ENCODE results near the gene ADAMTSL1.

DNA sequence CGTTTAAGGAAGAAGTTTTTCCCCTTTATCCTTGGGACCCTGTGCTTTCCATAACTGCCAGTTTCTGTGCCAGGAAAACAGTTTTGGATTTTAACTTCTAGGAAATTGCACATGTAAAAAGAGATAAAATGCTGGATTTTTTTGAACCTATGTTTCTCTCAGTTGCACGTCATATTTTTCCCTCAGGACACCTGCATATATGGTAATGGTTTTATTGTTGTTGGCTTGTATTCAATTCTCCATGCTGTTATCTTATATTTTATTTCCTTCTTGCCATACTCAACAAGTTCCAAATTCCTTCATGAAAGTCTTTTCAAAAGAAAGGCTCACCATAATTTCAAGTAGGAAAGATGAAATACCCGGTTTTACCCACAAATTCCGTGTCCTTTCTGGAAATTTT, 7.9 kb upstream of the ADAMTSL1 start:
- TF ChIP-seq, protein P1, sequence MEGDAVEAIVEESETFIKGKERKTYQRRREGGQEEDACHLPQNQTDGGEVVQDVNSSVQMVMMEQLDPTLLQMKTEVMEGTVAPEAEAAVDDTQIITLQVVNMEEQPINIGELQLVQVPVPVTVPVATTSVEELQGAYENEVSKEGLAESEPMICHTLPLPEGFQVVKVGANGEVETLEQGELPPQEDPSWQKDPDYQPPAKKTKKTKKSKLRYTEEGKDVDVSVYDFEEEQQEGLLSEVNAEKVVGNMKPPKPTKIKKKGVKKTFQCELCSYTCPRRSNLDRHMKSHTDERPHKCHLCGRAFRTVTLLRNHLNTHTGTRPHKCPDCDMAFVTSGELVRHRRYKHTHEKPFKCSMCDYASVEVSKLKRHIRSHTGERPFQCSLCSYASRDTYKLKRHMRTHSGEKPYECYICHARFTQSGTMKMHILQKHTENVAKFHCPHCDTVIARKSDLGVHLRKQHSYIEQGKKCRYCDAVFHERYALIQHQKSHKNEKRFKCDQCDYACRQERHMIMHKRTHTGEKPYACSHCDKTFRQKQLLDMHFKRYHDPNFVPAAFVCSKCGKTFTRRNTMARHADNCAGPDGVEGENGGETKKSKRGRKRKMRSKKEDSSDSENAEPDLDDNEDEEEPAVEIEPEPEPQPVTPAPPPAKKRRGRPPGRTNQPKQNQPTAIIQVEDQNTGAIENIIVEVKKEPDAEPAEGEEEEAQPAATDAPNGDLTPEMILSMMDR (IDR thresholded peaks at IDR 0.05): no peak
- TF ChIP-seq POLR2A (IDR thresholded peaks at IDR 0.05): no peak
